CD4-positive, alpha-beta memory T cell (primary cell): ENCODE results near the gene PRICKLE4. TPM values are rescaled to one million over a fixed set of nuclear protein-coding genes. Genes with fewer than 3 reads are reported as not detected.

Experiments
- CTCF ChIA-PET: fragments of 350-600 bp; sonication (Branson Sonifier 250); formaldehyde crosslinking; loops from one replicate; lab custom pipeline; 2021; ENCODE audit warnings: inconsistent platforms; ENCODE audit not compliant: partially characterized antibody; lab: Charles Lee
- POLR2A ChIA-PET: fragments of 350-600 bp; sonication (Branson Sonifier 250); formaldehyde crosslinking; loops from one replicate; lab custom pipeline; 2021; ENCODE audit not compliant: partially characterized antibody; lab: Charles Lee
- DNase-seq, 5 donors: peaks; one replicate each; pipeline versions ENCODE4 v3.0.0 to v3.0.0-alpha.2; 2020 to 2022; ENCODE audit warnings: mixed read lengths in 1 of 5
- H3K27ac ChIP-seq: one replicate; pipeline ENCODE4 v1.7.0; 2013; ENCODE audit warnings: low read depth, low read length
- H3K27me3 ChIP-seq: 2 replicates; pipeline ENCODE4 v1.7.0; 2013; ENCODE audit warnings: mild to moderate bottlenecking, low read length, moderate library complexity; ENCODE audit not compliant: insufficient read depth
- H3K36me3 ChIP-seq: 2 replicates; pipeline ENCODE4 v1.7.0; 2013; ENCODE audit warnings: mild to moderate bottlenecking, low read length, moderate library complexity; ENCODE audit not compliant: insufficient read depth
- H3K4me1 ChIP-seq: 2 replicates; pipeline ENCODE4 v1.7.0; 2013; ENCODE audit warnings: mild to moderate bottlenecking, low read length, moderate library complexity; ENCODE audit not compliant: insufficient read depth
- H3K4me3 ChIP-seq, 2 donors: one replicate each; pipeline ENCODE4 v1.7.0; 2013; ENCODE audit warnings: low read length in 2 of 2, mild to moderate bottlenecking in 1 of 2
- H3K9me3 ChIP-seq, 2 donors: one replicate each; pipeline ENCODE4 v1.7.0; 2013; ENCODE audit warnings: low read length in 2 of 2, control low read depth in 1 of 2; ENCODE audit not compliant: control insufficient read depth in 1 of 2
- H3K27ac Mint-ChIP-seq, 7 donors: one replicate each; pipeline ENCODE4 v1.8.0; 2020 to 2021; ENCODE audit warnings: mixed read lengths in 7 of 7, mild to moderate bottlenecking in 6 of 7, inconsistent platforms in 3 of 7, moderate library complexity in 3 of 7
- H3K27me3 Mint-ChIP-seq, 2 donors: one replicate each; pipeline ENCODE4 v1.8.0; 2020 to 2021; ENCODE audit warnings: mixed read lengths in 2 of 2
- H3K36me3 Mint-ChIP-seq, 2 donors: one replicate each; pipeline ENCODE4 v1.8.0; 2020 to 2021; ENCODE audit warnings: mixed read lengths in 2 of 2, inconsistent platforms in 1 of 2, mild to moderate bottlenecking in 1 of 2
- H3K4me1 Mint-ChIP-seq, 4 donors: one replicate each; pipeline ENCODE4 v1.8.0; 2020 to 2021; ENCODE audit warnings: mixed read lengths in 4 of 4, mild to moderate bottlenecking in 1 of 4
- H3K4me3 Mint-ChIP-seq, 8 donors: one replicate each; pipeline ENCODE4 v1.8.0; 2020 to 2021; ENCODE audit warnings: mixed read lengths in 8 of 8, mild to moderate bottlenecking in 7 of 8, moderate library complexity in 6 of 8, inconsistent platforms in 3 of 8
- H3K9me3 Mint-ChIP-seq, 8 donors: one replicate each; pipeline ENCODE4 v1.8.0; 2020 to 2021; ENCODE audit warnings: mixed read lengths in 8 of 8, mild to moderate bottlenecking in 5 of 8, inconsistent platforms in 3 of 8, moderate library complexity in 1 of 8
- intact Hi-C: fragments of 100-400 bp; cut with micrococcal nuclease; formaldehyde crosslinking; loops from one replicate; pipeline ENCODE4 v1.15.1; 2023
- polyA plus RNA-seq, 2 donors: library from polyadenylated mRNA; unstranded; fragments of 300-500 nt; fragmentation: Illumina TruSeq; gene quantifications; one replicate each; pipeline ENCODE4 v1.2.3, GENCODE V29; 2021
- total RNA-seq, 2 experiments: library from RNA; stranded (reverse); gene quantifications; one replicate each; pipeline ENCODE4 v1.2.3, GENCODE V29; 2021

The PRICKLE4 gene
- total and polyA plus RNA-seq, 4 experiments from 2014 or later: not detected

GRCh38 chr6:41775293-41775882 lies 5.2 kb upstream of the PRICKLE4 start:
- ChIA-PET POLR2A (interaction anchor here (1.6 kb wide), 1 partner anchor 11 kb away, joined by 6 read pairs; no protein-coding TSS in a partner anchor), CTCF (interaction anchor here (0.9 to 4.5 kb wide), 5 partner anchors 9 to 42 kb away, joined by 3 to 28 read pairs (median 3); partner anchors contain the start of genes TFEB and TOMM6)
- Histone ChIP-seq H3K27me3 (no peaks in the 10 kb centered on the region), H3K4me3 (no peak overlapping the region), H3K9me3 (no peaks in the 10 kb centered on the region), H3K36me3 (peaks cover 28% of the 10 kb centered on the region), H3K27ac (no peak overlapping the region), H3K4me1 (peaks cover 7% of the 10 kb centered on the region)
- Mint-ChIP-seq H3K4me3 (no peak overlapping the region), H3K27me3 (peaks cover 0 to 2% of the 10 kb centered on the region in 2 donors), H3K27ac (no peak overlapping the region), H3K36me3 (peaks cover 28 to 44% of the 10 kb centered on the region in 2 donors), H3K9me3 (no peaks in the 10 kb centered on the region), H3K4me1 (peaks cover 6 to 20% (median 6%) of the 10 kb centered on the region in 4 donors)
- DNase-seq: no peak
- intact Hi-C loops: no loop called here

- POLR2A ChIA-PET: interaction anchor here (1.0 to 1.3 kb wide), 2 partner anchors 10 to 14 kb away, joined by 3 to 5 read pairs; partner anchors contain the start of gene TOMM6
- no peak overlapping the region for H3K4me3 ChIP-seq
- Mint-ChIP-seq H3K27ac (peak overlapping the region in 1 of 7 donors; percentile 12), H3K27me3 (peaks cover 2 to 3% of the 10 kb centered on the region in 2 donors), H3K4me1 (peaks cover 9 to 27% (median 12%) of the 10 kb centered on the region in 4 donors), H3K9me3 (no peaks in the 10 kb centered on the region), H3K4me3 (peak overlapping the region in 4 of 8 donors; percentile 36 to 88 (median 44)), H3K36me3 (peaks cover 15 to 28% of the 10 kb centered on the region in 2 donors)
- no peak overlapping the region for H3K27ac ChIP-seq
- CTCF ChIA-PET: interaction anchor here (0.6 to 4.5 kb wide), 6 partner anchors 10 to 437 kb away, joined by 3 to 28 read pairs (median 4); partner anchors contain the start of genes BYSL, MED20 and TOMM6
- H3K36me3 ChIP-seq: peaks cover 14% of the 10 kb centered on the region
- H3K27me3 ChIP-seq: no peaks in the 10 kb centered on the region
- H3K4me1 ChIP-seq: peaks cover 15% of the 10 kb centered on the region
- DNase-seq: no peak
- H3K9me3 ChIP-seq: no peaks in the 10 kb centered on the region
- intact Hi-C loops: loop anchor here (2.0 kb wide), 2 partner anchors 71 to 175 kb away; no protein-coding TSS in a partner anchor
Measured at GRCh38 chr6:41777551-41778285, 2.9 kb upstream of the PRICKLE4 start.

- Histone ChIP-seq H3K27ac (no peak overlapping the region), H3K36me3 (peaks cover 13% of the 10 kb centered on the region), H3K9me3 (no peaks in the 10 kb centered on the region), H3K27me3 (no peaks in the 10 kb centered on the region), H3K4me1 (peaks cover 15% of the 10 kb centered on the region), H3K4me3 (peak overlapping the region; percentile 45 to 76)
- Mint-ChIP-seq H3K4me1 (peaks cover 9 to 27% (median 12%) of the 10 kb centered on the region in 4 donors), H3K9me3 (no peaks in the 10 kb centered on the region), H3K4me3 (peak overlapping the region; percentile 84 to 91 (median 87)), H3K27me3 (peaks cover 2 to 3% of the 10 kb centered on the region in 2 donors), H3K27ac (peak overlapping the region in 5 of 7 donors; percentile 83 to 93 (median 87)), H3K36me3 (peaks cover 14 to 25% of the 10 kb centered on the region in 2 donors)
- POLR2A ChIA-PET: interaction anchor here (1.0 to 1.3 kb wide), 2 partner anchors 9 to 13 kb away, joined by 3 to 5 read pairs; partner anchors contain the start of gene TOMM6
- CTCF ChIA-PET: interaction anchor here (0.7 to 4.5 kb wide), 5 partner anchors 8 to 436 kb away, joined by 3 to 28 read pairs (median 4); partner anchors contain the start of genes BYSL, MED20 and TOMM6
- intact Hi-C loops: loop anchor here (1.0 kb wide), 1 partner anchor 8 kb away; the partner anchor contains the start of gene TOMM6
- DNase-seq: no peak
Measured at GRCh38 chr6:41778895-41779294, 1.7 kb upstream of the PRICKLE4 start.

- intact Hi-C loops: loop anchor here (1.0 kb wide), 1 partner anchor 8 kb away; the partner anchor contains the start of gene TOMM6
- DNase-seq: no peak
- POLR2A ChIA-PET: interaction anchor here (0.7 to 1.2 kb wide), 3 partner anchors 43 to 527 kb away, joined by 3 read pairs; partner anchors contain the start of gene TAF8
- H3K9me3 ChIP-seq: no peaks in the 10 kb centered on the region
- Mint-ChIP-seq H3K27me3 (peaks cover 2 to 3% of the 10 kb centered on the region in 2 donors), H3K9me3 (no peaks in the 10 kb centered on the region), H3K4me3 (peak overlapping the region; percentile 84 to 91 (median 87)), H3K4me1 (peaks cover 9 to 30% (median 12%) of the 10 kb centered on the region in 4 donors), H3K27ac (peak overlapping the region in 6 of 7 donors; percentile 83 to 93 (median 88)), H3K36me3 (peaks cover 10 to 22% of the 10 kb centered on the region in 2 donors)
- peaks cover 10% of the 10 kb centered on the region for H3K36me3 ChIP-seq
- peak overlapping the region; percentile 25 for H3K27ac ChIP-seq
- H3K27me3 ChIP-seq: no peaks in the 10 kb centered on the region
- CTCF ChIA-PET: interaction anchor here (0.6 to 9.8 kb wide), 3 partner anchors 267 to 768 kb away, joined by 3 to 178 read pairs (median 3); partner anchors contain the start of gene TAF8
- H3K4me3 ChIP-seq: peak overlapping the region; percentile 45 to 76
- peaks cover 15% of the 10 kb centered on the region for H3K4me1 ChIP-seq
Measured at GRCh38 chr6:41779336-41779735, 1.2 kb upstream of the PRICKLE4 start.

GRCh38 chr6:41779788-41780550 lies 613 bp upstream of the PRICKLE4 start, which contains the start of gene FRS3:
FRS3 (minus strand) TSS chr6:41779900; CDS start chr6:41776987, 2,913 bp downstream.
- H3K27ac Mint-ChIP-seq: peak within 1 kb of the TSS in 6 of 7 donors; percentile 83 to 93 (median 88)
- H3K27me3 Mint-ChIP-seq: peaks cover 2 to 3% of the 10 kb centered on the region in 2 donors
- ChIA-PET POLR2A (interaction anchor here (0.7 to 1.2 kb wide), 3 partner anchors 44 to 526 kb away, joined by 3 read pairs; partner anchors contain the start of gene TAF8), CTCF (interaction anchor here (0.6 to 9.8 kb wide), 5 partner anchors 11 to 768 kb away, joined by 3 to 178 read pairs (median 3); partner anchors contain the start of gene TAF8)
- peak; percentile 96 to 99 (median 97) for DNase-seq
- intact Hi-C loops: loop anchor here (1.0 to 10.0 kb wide), 8 partner anchors 7 to 1395 kb away; partner anchors contain the start of genes MRPS10, SRF, TFEB and TOMM6
- no peaks in the 10 kb centered on the region for H3K9me3 Mint-ChIP-seq
- Histone ChIP-seq H3K4me3 (peak within 1 kb of the TSS; percentile 45 to 76), H3K27me3 (no peaks in the 10 kb centered on the region), H3K36me3 (peaks cover 6% of the 10 kb centered on the region), H3K27ac (peak within 1 kb of the TSS; percentile 44), H3K9me3 (no peaks in the 10 kb centered on the region), H3K4me1 (peaks cover 15% of the 10 kb centered on the region)
- peak within 1 kb of the TSS; percentile 87 to 94 (median 88) for H3K4me3 Mint-ChIP-seq
- peaks cover 4 to 15% of the 10 kb centered on the region in 2 donors for H3K36me3 Mint-ChIP-seq
- peaks cover 9 to 32% (median 13%) of the 10 kb centered on the region in 4 donors for H3K4me1 Mint-ChIP-seq

GRCh38 chr6:41781366-41781730 lies 766 bp downstream of the PRICKLE4 start:
- Histone ChIP-seq H3K4me3 (no peak overlapping the region), H3K36me3 (no peaks in the 10 kb centered on the region), H3K9me3 (no peaks in the 10 kb centered on the region), H3K4me1 (peaks cover 21% of the 10 kb centered on the region), H3K27me3 (no peaks in the 10 kb centered on the region), H3K27ac (no peak overlapping the region)
- intact Hi-C loops: loop anchor here (10.0 kb wide), 1 partner anchor 1393 kb away; the partner anchor contains the start of gene SRF
- DNase-seq: no peak
- Mint-ChIP-seq H3K9me3 (peaks cover 0 to 2% (median 0%) of the 10 kb centered on the region in 8 donors), H3K4me1 (peaks cover 9 to 32% (median 18%) of the 10 kb centered on the region in 4 donors), H3K27me3 (peaks cover 2 to 3% of the 10 kb centered on the region in 2 donors), H3K4me3 (peak overlapping the region; percentile 53 to 82 (median 74)), H3K27ac (peak overlapping the region in 3 of 7 donors; percentile 69 to 88 (median 85)), H3K36me3 (peaks cover 2 to 6% of the 10 kb centered on the region in 2 donors)
- ChIA-PET CTCF (interaction anchor here (0.7 to 9.8 kb wide), 8 partner anchors 10 to 433 kb away, joined by 3 to 178 read pairs (median 4); partner anchors contain the start of genes BYSL, MED20 and TAF8), POLR2A (interaction anchor here (1.4 kb wide), 1 partner anchor 267 kb away, joined by 6 read pairs; no protein-coding TSS in a partner anchor)
